Activated CD4-positive, alpha-beta memory T cell treated with anti-CD3 and anti-CD28 coated beads, Interleukin-2, amount 10 ng/mL, durations not matched to agents 7 days and 5 days (primary cell): ENCODE measurements around the gene SIRT4. TPM values are rescaled to one million over a fixed set of nuclear protein-coding genes. Genes with fewer than 3 reads are reported as not detected.

Experiments used
- CTCF ChIA-PET: fragments of 350-600 bp; sonication (Branson Sonifier 250); formaldehyde crosslinking; loops from one replicate; lab custom pipeline; 2021; ENCODE audit warnings: antibody characterized with exemption, inconsistent platforms; lab: Charles Lee
- POLR2A ChIA-PET: fragments of 350-600 bp; sonication (Branson Sonifier 250); formaldehyde crosslinking; loops from one replicate; lab custom pipeline; 2021; ENCODE audit warnings: antibody characterized with exemption; lab: Charles Lee
- DNase-seq: peaks from one replicate; pipeline ENCODE4 v3.0.0-alpha.2; 2020
- H3K27ac Mint-ChIP-seq: one replicate; pipeline ENCODE4 v1.8.0; 2021; ENCODE audit warnings: mild to moderate bottlenecking, mixed read lengths
- H3K27me3 Mint-ChIP-seq: one replicate; pipeline ENCODE4 v1.8.0; 2021; ENCODE audit warnings: mixed read lengths
- H3K36me3 Mint-ChIP-seq: one replicate; pipeline ENCODE4 v1.8.0; 2021; ENCODE audit warnings: low read depth, mixed read lengths
- H3K4me1 Mint-ChIP-seq: one replicate; pipeline ENCODE4 v1.8.0; 2021; ENCODE audit warnings: mixed read lengths
- H3K4me3 Mint-ChIP-seq: one replicate; pipeline ENCODE4 v1.8.0; 2021; ENCODE audit warnings: mild to moderate bottlenecking, mixed read lengths
- H3K9me3 Mint-ChIP-seq: one replicate; pipeline ENCODE4 v1.8.0; 2021; ENCODE audit warnings: mixed read lengths
- total RNA-seq, 2 experiments: library from RNA; stranded (reverse); gene quantifications; one replicate each; pipeline ENCODE4 v1.2.3, GENCODE V29; 2021

SIRT4 gene
- total RNA-seq, 2 experiments from 2014 or later: 1.6 to 1.7 TPM

- ChIA-PET CTCF (interaction anchor here (2.4 to 15.9 kb wide), 5 partner anchors 10 to 63 kb away, joined by 13 to 561 read pairs (median 63); partner anchors contain the start of gene RPLP0), POLR2A (interaction anchor here (1.5 to 13.0 kb wide), 6 partner anchors 14 to 147 kb away, joined by 5 to 338 read pairs (median 193); partner anchors contain the start of genes RAB35, RNU4-1, RNU4-2 and RPLP0)
- Mint-ChIP-seq H3K4me3 (peak overlapping the region; percentile 90), H3K36me3 (peaks cover 58% of the 10 kb centered on the region), H3K27ac (peak overlapping the region; percentile 81), H3K9me3 (no peaks in the 10 kb centered on the region), H3K4me1 (peaks cover 59% of the 10 kb centered on the region), H3K27me3 (no peaks in the 10 kb centered on the region)
- no peak for DNase-seq
Observed at GRCh38 chr12:120263748-120264085, 38.4 kb upstream of the SIRT4 start.

- ChIA-PET CTCF (interaction anchor here (1.3 to 15.9 kb wide), 7 partner anchors 7 to 64 kb away, joined by 6 to 561 read pairs (median 58); partner anchors contain the start of gene RPLP0), POLR2A (interaction anchor here (0.7 to 13.0 kb wide), 9 partner anchors 15 to 257 kb away, joined by 4 to 338 read pairs (median 12); partner anchors contain the start of genes RAB35, RNU4-1, RNU4-2 and RPLP0)
- Mint-ChIP-seq H3K27me3 (no peaks in the 10 kb centered on the region), H3K9me3 (no peaks in the 10 kb centered on the region), H3K36me3 (peaks cover 54% of the 10 kb centered on the region), H3K4me3 (peak overlapping the region; percentile 90), H3K27ac (peak overlapping the region; percentile 81), H3K4me1 (peaks cover 56% of the 10 kb centered on the region)
- no peak for DNase-seq
Observed at GRCh38 chr12:120264086-120264903, 37.8 kb upstream of the SIRT4 start.

- no peak for DNase-seq
- Mint-ChIP-seq H3K4me3 (peak overlapping the region; percentile 90), H3K9me3 (no peaks in the 10 kb centered on the region), H3K4me1 (peaks cover 49% of the 10 kb centered on the region), H3K27ac (peak overlapping the region; percentile 81), H3K36me3 (peaks cover 48% of the 10 kb centered on the region), H3K27me3 (no peaks in the 10 kb centered on the region)
- ChIA-PET POLR2A (interaction anchor here (0.7 to 13.0 kb wide), 13 partner anchors 16 to 275 kb away, joined by 3 to 338 read pairs (median 7); partner anchors contain the start of genes RNU4-1, RNU4-2 and RPLP0), CTCF (interaction anchor here (0.5 to 15.9 kb wide), 23 partner anchors 8 to 178 kb away, joined by 3 to 561 read pairs (median 4); partner anchors contain the start of genes RNU4-1, RNU4-2 and RPLP0)
Observed at GRCh38 chr12:120264904-120265472, 37.1 kb upstream of the SIRT4 start.

GRCh38 chr12:120265473-120266179 is 36.5 kb upstream of the SIRT4 start, which contains the start of gene PXN:
PXN (minus strand) TSS chr12:120265730; CDS start chr12:120265629, 101 bp downstream.
- ChIA-PET CTCF (interaction anchor here (0.5 to 15.9 kb wide), 28 partner anchors 9 to 178 kb away, joined by 3 to 561 read pairs (median 4); partner anchors contain the start of genes RNU4-1, RNU4-2 and RPLP0), POLR2A (interaction anchor here (0.7 to 13.0 kb wide), 14 partner anchors 10 to 276 kb away, joined by 3 to 338 read pairs (median 7); partner anchors contain the start of genes RNU4-1, RNU4-2 and RPLP0)
- Mint-ChIP-seq H3K9me3 (no peaks in the 10 kb centered on the region), H3K4me3 (peak within 1 kb of the TSS; percentile 90), H3K27ac (peak within 1 kb of the TSS; percentile 81), H3K36me3 (peaks cover 41% of the 10 kb centered on the region), H3K27me3 (no peaks in the 10 kb centered on the region), H3K4me1 (peaks cover 42% of the 10 kb centered on the region)
- DNase-seq: peak; percentile 92

GRCh38 chr12:120266180-120266870 is 35.8 kb upstream of the SIRT4 start:
- Mint-ChIP-seq H3K9me3 (no peaks in the 10 kb centered on the region), H3K27me3 (no peaks in the 10 kb centered on the region), H3K36me3 (peaks cover 38% of the 10 kb centered on the region), H3K27ac (peak overlapping the region; percentile 80), H3K4me3 (peak overlapping the region; percentile 76), H3K4me1 (peaks cover 35% of the 10 kb centered on the region)
- ChIA-PET CTCF (interaction anchor here (0.7 to 15.9 kb wide), 23 partner anchors 8 to 156 kb away, joined by 3 to 561 read pairs (median 5); partner anchors contain the start of genes RNU4-2 and RPLP0), POLR2A (interaction anchor here (0.7 to 13.0 kb wide), 13 partner anchors 9 to 149 kb away, joined by 3 to 338 read pairs (median 7); partner anchors contain the start of genes RNU4-1, RNU4-2, RPLP0 and SIRT4)
- no peak for DNase-seq

GRCh38 chr12:120267736-120268135 is 34.4 kb upstream of the SIRT4 start:
- Mint-ChIP-seq H3K27ac (no peak overlapping the region), H3K27me3 (peaks cover 2% of the 10 kb centered on the region), H3K4me1 (peaks cover 21% of the 10 kb centered on the region), H3K36me3 (peaks cover 24% of the 10 kb centered on the region), H3K4me3 (no peak overlapping the region), H3K9me3 (no peaks in the 10 kb centered on the region)
- POLR2A ChIA-PET: interaction anchor here (0.9 to 13.0 kb wide), 6 partner anchors 18 to 67 kb away, joined by 3 to 338 read pairs (median 193); partner anchors contain the start of genes RNU4-1, RNU4-2 and RPLP0
- no peak for DNase-seq
- CTCF ChIA-PET: interaction anchor here (1.4 to 15.9 kb wide), 7 partner anchors 14 to 67 kb away, joined by 3 to 561 read pairs (median 23); partner anchors contain the start of gene RPLP0

DNA sequence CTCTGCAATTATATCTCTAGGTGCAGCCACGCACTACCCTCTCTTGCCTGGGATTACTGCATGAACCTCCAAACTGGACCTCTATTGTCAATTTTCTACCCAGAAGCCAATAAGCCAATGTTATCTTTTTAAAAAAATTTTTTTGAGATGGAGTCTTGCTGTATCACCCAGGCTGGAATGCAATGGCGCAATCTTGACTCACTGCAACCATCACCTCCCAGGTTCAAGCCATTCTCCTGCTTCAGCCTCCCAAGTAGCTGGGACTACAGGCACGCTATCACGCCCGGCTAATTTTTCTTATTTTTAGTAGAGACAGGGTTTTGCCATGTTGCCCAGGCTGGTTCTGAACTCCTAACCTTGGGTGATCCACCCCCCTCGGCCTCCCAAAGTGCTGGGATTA is 25.4 kb upstream of the SIRT4 start:
- ChIA-PET CTCF (no interaction called here), POLR2A (interaction anchor here (1.4 to 3.7 kb wide), 2 partner anchors 15 to 16 kb away, joined by 4 to 12 read pairs; partner anchors contain the start of genes RNU4-1 and RNU4-2)
- DNase-seq: no peak
- no peaks in the 10 kb centered on the region for H3K36me3 Mint-ChIP-seq
- H3K4me3 Mint-ChIP-seq: no peak overlapping the region
- H3K4me1 Mint-ChIP-seq: no peaks in the 10 kb centered on the region
- peaks cover 4% of the 10 kb centered on the region for H3K9me3 Mint-ChIP-seq
- H3K27me3 Mint-ChIP-seq: peaks cover 4% of the 10 kb centered on the region
- H3K27ac Mint-ChIP-seq: no peak overlapping the region

- Mint-ChIP-seq H3K4me1 (peaks cover 5% of the 10 kb centered on the region), H3K27me3 (peaks cover 2% of the 10 kb centered on the region), H3K9me3 (peaks cover 4% of the 10 kb centered on the region), H3K27ac (no peak overlapping the region), H3K36me3 (no peaks in the 10 kb centered on the region), H3K4me3 (no peak overlapping the region)
- POLR2A ChIA-PET: interaction anchor here (5.9 kb wide), 1 partner anchor 14 kb away, joined by 58 read pairs; the partner anchor contains the start of genes RNU4-1 and RNU4-2
- DNase-seq: no peak
- CTCF ChIA-PET: interaction anchor here (1.0 kb wide), 1 partner anchor 50 kb away, joined by 4 read pairs; no protein-coding TSS in a partner anchor
Observed at GRCh38 chr12:120278137-120279069, 23.7 kb upstream of the SIRT4 start.

DNA sequence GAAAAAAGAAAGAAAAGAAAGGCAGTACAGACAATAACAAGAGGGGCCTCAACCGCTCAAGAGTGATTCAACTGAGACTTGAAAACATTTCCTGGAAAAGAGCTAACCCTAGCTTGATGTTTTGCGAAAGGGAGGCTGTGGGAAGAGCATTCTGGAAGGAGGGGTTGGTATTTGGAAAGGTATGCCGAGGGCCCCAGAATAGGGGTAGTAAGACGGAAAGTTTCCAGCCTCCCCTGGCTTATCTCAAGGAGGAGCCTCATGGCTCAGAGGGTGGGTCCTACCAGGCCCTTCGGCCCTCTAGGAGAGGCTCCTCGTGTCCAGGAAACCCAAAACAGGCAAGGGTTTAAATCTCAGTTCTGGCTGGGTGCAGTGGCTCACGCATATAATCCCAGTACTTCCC is 18.8 kb upstream of the SIRT4 start:
- H3K4me1 Mint-ChIP-seq: peaks cover 7% of the 10 kb centered on the region
- H3K36me3 Mint-ChIP-seq: no peaks in the 10 kb centered on the region
- H3K27me3 Mint-ChIP-seq: peaks cover 14% of the 10 kb centered on the region
- no peak overlapping the region for H3K27ac Mint-ChIP-seq
- peaks cover 4% of the 10 kb centered on the region for H3K9me3 Mint-ChIP-seq
- no peak overlapping the region for H3K4me3 Mint-ChIP-seq
- DNase-seq: no peak
- CTCF ChIA-PET: interaction anchor here (0.8 to 2.1 kb wide), 3 partner anchors 18 to 55 kb away, joined by 3 to 12 read pairs (median 4); partner anchors contain the start of gene PXN
- POLR2A ChIA-PET: interaction anchor here (0.6 to 5.9 kb wide), 2 partner anchors 9 to 165 kb away, joined by 4 to 58 read pairs; partner anchors contain the start of genes RNU4-1 and RNU4-2

- no peak overlapping the region for H3K4me3 Mint-ChIP-seq
- DNase-seq: no peak
- CTCF ChIA-PET: interaction anchor here (1.8 to 2.1 kb wide), 3 partner anchors 18 to 56 kb away, joined by 4 to 12 read pairs (median 5); no protein-coding TSS in a partner anchor
- no peaks in the 10 kb centered on the region for H3K9me3 Mint-ChIP-seq
- no peak overlapping the region for H3K27ac Mint-ChIP-seq
- POLR2A ChIA-PET: interaction anchor here (1.2 to 5.9 kb wide), 3 partner anchors 8 to 83 kb away, joined by 3 to 58 read pairs (median 5); partner anchors contain the start of genes RNU4-1, RNU4-2 and RPLP0
- peaks cover 7% of the 10 kb centered on the region for H3K4me1 Mint-ChIP-seq
- H3K27me3 Mint-ChIP-seq: peaks cover 15% of the 10 kb centered on the region
- no peaks in the 10 kb centered on the region for H3K36me3 Mint-ChIP-seq
Observed at GRCh38 chr12:120284381-120284780, 17.7 kb upstream of the SIRT4 start.
